GM19240 (cell line): ENCODE results near the gene TPM4.
"Not testable (repeated sequence)": the region's sequence is repeated elsewhere in the genome, so short reads cannot be mapped to it uniquely, and the experiment has no call there.

Source experiments
- DNase-seq: peaks from one replicate; pipeline ENCODE4 v3.0.0; 2011; ENCODE audit warnings: low spot score; ENCODE audit not compliant: insufficient read length

TPM4 gene

DNA sequence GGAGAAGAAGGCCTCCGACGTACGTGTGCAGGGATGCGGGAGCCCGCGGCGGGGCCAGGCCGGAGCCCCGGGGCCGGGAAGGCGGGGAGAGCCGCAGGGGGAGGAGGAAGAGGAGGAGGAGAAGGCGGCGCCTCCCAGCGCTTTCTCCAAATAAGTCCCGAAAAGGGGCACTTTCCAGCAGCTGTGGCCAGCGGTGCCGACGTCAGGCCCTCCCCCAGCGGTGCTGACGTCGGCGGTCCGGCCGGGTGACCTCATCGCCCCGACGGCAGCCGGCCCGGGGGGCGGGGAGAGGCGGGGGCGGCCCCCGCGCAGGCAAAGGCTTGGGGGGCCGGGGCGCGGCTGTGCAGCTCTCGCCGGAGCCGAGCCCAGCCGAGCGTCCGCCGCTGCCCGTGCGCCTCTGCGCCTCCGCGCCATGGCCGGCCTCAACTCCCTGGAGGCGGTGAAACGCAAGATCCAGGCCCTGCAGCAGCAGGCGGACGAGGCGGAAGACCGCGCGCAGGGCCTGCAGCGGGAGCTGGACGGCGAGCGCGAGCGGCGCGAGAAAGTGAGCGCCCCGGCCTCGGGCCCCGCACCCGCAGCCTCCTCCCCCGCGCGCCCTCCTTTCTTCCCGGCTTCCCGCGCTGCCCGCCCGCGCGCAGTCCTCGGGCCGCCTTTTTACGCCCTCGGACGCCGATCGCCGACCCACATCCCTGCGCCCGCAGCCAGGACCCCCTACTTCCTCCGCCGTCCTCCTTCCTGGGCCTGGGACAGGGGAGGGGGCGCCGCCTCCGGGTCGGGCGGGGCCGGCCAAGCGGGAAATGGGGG lies at the start of gene TPM4:
Gene TPM4, plus strand, starts transcription at position 342 of the 804 bp plus-strand sequence. Its CDS starts 71 bp downstream, at position 413.
- peak; percentile 62 for DNase-seq

DNA sequence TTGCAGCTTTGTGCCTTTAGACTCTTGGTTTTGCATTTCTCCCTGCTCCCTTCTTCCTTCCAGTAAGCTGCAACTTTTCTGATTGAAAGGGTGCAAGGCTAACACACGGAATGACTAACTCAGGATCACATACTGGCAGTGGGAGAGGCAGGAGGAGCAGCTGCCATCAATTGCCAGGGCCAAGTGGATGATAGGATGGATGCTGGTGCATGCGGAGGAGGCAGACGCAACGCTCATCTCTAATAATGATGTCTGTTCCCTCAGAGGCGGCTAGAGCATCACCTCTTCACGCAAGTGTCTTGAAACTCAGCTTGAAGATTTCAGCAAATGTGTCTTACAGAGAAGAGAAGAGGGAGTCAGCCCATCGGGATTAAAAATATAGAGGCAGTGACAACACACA lies 49.5 kb upstream of the TPM4 start:
- DNase-seq, result no peak

DNA sequence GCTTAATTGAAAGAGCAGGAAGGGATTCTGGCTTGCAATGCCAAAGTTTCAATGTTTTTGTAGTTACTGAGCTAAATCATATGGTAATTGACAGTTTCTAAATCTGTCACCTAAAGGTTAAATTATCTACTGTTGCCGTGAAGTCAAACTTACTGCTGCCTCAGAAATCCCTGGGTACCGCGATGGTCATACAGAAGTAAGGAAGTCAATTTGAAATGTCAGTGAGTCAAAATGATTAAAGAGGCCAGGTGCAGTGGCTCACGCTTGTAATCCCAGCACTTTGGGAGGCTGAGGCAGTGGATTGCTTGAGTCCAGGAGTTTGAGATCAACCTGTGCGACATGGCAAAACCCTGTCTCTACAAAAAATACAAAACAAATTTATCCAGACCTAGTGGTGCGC lies 48.8 kb upstream of the TPM4 start:
- DNase-seq, result no peak

DNA sequence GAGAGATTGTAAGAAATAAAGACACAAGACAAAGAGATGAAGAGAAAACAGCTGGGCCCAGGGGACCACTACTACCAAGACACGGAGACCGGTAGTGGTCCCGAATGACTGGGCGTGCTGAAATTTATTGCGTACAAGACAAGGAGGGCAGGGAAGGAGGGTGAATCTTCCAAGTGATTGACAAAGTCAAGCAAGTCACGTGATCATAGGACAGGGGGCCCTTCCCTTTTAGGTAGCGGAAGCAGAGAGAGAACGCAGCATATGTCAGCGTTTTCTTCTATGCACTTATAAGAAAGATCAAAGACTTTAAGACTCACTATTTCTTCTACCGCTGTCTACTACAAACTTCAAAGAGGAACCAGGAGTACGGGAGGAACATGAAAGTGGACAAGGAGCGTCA lies 46.1 kb upstream of the TPM4 start:
- DNase-seq, result not testable (repeated sequence)

DNA sequence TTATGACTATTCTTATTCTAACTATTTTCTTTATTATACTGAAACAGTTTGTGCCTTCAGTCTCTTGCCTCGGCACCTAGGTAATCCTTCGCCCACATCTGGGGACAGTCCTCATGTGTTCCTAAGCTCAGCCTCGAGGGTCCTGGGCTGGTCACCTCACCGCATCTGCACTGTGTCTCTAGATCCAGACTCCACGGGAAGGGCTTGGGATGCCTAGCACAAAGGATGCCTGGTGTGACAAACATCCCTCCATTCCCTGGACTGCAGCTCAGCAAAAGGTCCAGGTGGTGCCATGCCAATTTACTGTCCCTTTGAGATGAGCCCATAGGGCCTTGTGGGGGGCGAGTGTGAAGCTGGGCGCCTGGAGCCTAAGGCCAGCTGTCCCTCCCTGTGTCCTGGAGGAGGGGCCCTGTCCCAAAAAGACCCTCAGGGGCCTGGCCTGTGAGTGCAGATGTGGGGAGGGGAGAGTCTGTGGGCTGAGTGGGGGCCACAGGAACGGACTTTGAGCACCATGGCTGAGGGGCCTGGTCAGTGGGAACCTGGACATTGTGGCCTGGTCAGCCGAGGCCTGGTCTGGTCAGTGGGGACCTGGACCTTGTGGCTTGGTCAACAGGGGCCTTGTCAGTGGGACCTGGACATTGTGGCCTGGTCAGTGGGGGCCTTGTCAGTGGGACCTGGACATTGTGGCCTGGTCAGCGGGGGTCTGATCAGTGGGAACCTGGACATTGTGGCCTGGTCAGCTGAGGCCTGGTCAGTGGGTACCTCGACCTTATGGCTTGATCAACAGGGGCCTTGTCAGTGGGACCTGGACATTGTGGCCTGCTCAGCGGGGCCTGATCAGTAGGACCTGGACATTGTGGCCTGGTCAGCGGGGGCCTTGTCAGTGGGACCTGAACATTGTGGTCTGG lies 45.1 kb upstream of the TPM4 start:
- DNase-seq, result no peak

DNA sequence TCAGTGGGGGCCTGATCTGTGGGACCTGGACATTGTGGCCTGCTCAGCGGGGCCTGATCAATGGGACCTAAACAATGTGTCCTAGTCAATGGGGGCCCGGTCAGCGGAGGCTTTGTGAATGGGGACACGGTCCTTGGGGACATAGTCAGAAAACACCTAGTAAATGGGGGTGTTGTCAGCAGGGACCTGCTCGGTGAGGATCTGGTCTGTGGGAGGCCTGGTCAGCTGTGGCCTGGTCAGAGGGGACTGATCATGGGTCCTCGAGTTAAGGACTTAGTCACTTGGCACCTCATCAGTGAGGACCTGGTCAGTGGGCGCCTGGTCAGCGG lies 44.5 kb upstream of the TPM4 start:
- DNase-seq, result no peak

DNA sequence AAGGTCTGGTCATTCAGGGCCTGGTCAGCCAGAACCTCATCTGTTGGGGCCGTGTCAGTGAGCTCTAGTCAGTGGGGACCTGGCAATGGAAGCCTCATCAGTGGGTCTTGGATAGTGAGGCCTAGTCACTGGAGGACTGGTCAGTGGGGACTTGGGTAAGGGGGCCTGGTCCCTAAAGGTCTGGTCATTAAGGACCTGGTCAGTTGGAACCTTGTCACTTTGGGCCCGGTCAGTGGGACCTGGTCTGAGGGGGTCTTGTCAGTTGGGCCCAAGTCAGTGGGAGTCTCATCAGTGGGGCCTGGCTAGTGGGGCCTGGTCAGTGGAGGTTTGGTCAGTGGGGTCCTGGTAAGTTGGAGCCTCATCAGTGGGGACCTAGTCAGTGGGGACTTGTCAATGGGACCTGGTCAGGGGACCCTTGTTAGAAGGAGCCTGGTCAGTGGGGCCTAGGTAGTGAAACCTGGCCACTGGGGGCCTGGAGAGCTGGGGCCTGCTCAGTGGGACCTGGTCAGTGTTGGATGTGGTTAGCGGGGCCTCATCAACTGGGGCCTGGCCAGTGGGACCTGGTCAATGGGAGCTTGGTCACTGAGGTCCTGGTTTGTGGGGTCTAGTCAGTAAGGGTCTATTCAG lies 43.7 kb upstream of the TPM4 start:
- no peak for DNase-seq

DNA sequence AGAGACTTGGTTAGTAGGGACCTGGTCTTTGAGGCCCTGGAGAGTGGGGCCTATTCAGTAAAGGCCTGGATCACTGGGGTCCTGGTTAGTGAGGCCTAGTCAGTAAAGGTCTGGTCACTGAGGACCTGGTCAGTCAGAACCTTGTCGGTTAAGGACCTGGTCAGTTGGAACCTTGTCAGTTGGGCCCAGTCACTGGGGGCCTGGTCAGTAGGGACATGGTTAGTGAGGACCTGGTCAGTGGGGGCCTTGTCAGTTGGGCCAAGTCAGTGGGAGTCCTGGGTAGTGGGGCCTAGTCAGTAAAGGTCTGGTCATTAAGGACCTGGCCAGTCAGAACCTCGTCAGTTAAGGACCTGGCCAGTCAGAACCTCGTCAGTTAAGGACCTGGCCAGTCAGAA lies 43.2 kb upstream of the TPM4 start:
- DNase-seq, result no peak

DNA sequence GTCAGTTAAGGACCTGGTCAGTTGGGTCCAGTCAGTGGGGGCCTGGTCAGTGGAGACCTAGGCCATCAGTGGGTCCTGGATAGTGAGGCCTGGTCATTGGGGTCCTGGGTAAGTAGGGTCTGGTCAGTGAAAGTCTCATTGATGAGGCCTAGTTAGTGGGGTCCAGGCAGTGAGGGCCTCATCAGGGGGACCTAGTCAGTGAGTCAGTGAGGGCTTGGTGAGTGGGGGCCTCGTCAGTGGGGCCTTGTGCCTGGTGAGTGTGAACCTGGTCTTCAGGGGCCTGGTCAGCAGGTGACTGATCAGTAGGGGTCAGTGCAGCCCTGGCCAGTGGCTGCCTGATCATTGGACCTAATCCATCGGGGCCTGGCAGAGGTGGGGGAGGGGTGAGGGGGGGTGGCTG lies 42.6 kb upstream of the TPM4 start:
- DNase-seq, result no peak

DNA sequence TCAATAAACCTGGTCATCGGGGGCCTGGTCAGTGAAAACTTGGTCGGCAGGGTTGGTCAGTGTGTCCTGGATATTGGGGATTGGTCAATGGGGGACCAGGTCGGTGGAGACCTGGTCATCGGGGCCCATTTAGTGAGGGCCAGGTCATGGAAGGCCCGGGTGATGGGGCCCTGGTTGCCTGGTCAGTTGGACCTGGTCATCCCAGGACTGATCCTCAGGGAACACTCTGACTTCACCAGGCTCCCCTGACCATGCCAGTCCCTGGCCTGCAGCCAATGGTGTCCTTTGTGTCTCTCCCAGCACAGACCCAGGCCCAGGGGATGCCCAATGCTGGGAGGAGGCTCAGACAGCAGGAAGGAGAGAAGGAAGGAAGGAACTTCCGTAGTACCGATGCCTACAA lies 42.1 kb upstream of the TPM4 start:
- no peak for DNase-seq

DNA sequence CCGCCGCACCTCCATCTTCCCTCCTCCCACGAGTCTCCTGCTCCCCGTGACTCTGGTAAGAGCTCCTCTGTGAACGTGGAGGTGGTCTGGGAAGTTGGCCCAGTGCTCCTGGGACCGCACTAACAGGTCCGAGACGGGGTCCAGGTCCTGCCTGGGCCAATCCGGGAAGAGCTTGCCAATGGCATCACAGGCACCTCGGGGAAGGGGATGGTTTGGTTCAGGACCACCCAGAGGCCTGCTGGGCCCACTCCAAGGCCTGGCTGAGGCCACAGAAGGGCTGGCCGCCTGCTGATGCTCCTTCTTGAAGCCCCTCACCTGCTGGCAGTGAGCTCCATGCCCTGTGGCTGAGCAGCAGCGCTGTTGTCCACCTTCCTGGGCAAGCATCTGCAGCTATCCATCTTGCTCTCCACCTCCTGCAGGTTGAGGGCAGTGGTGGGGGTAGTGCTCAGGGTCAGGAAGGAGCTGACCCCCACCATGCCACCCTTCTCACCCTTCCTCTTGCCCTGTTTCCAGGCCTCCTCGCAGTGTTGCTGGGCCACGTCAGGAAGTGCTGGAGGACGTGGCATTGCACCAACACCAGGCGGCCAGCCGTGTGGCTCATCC lies 41.2 kb upstream of the TPM4 start:
- no peak for DNase-seq

DNA sequence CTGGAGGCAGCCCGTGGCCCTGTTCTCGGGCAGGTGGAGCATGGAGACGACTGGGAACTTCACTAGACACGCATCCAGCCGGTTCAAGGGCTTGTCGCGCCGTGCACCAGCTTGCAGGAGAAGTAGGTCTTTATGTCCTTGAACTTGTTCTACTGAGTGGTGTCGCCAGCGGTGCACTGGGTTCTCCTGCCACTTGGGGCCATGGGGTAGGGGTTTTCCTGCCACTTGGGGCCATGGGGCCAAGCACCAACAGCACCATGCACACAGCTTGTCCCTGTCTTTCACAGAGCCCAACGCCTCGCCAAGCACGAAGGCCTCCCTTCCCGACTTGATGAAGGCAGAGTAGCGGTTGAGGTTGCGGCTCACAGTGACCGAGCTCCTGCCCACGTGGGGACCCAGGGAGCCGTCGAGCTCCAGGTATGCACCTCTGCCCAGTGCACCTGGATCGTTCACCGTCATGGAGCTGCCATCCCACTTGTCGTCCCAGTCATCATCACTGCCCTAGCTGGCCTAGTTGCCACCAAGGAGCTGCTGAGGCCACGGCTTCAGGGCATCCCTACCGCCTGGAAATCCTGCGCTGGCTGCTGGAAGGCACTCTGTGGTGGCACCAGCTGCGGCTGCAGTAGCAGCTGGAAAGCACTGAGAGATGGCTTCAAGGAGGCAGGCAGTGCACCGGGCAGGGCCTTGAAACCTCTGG lies 40.5 kb upstream of the TPM4 start:
- DNase-seq, result no peak

DNA sequence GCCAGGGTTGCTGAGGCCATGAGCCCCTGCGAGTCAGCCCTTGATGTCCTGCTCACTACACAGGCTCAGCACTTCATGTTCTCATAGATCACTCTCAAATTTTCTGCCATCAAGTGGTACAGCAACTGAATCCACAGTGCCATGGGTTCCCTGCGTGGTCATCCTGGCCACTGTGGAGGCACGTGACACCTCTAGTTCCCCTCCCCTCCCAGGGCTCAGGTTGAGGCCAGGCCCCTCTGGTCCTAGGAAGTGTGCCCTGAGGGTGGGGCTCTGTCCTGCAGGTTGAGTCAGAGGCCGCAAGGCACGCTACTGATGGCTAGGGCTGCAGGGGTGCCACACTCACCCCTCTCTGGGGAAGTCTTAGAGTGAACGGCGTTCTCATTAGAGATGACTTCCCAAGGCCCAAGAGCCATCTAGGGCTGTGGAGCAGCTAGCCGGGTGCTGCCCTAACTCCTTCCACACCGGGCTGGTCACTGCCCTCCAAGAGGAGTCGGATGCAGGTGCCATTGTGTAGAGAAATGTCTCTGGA lies 39.8 kb upstream of the TPM4 start:
- DNase-seq, result no peak

DNA sequence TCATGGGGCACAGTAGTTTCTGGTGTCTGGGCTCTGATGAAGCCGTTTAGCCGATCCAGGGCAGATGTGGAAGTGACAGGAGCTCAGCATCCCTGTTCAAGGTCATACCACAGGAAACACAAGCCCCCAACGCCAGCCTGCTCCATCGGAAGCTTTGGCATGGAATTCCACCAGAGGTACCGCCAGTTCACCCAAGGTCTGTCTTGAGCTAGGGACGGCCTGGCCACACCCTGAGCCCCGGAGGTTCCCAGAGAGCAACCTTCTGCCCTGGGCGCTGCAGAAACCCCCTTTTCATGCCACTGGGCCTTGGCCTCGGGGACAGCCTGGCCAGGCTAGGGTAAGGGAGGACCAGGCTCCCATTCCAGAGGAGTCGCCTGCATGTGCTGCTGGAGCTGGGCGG lies 39.4 kb upstream of the TPM4 start:
- no peak for DNase-seq

DNA sequence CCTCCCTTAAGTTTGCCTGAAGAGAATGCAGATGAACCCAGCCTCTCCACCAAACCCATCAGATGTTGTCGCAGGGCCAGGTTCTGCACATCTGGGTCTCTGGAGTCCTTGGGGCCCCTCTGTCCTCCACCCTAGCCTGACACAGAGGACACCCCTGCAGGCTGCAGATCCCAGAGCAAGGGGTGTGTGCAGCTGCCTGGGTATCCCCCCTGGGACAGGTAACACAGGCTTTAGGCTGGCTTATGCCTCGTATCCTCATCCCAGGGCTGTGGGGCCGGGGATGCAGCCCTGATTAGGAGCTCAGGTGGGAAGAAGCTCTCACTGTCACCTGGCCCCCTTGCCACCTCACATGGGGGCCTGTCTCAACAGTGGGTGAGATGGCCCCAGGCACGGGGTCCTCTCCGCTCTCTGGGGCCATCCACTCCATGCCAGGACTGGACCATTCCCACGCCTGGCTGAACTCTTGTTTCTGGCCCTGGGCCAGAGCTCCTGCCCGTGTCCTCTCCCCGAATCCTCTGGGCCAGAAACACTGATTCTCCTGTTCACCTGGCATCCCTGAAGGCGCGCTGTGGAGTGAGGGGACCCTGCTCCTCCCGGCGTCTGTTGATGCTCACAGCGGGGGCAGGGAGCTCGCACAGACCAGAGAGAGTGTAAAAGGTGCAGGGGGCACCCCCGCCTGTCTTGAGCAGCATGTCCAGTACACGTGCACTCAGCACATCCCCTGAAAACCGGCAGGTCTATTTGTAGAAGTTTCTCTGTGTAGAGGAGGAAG lies 38.7 kb upstream of the TPM4 start:
- DNase-seq, result no peak

DNA sequence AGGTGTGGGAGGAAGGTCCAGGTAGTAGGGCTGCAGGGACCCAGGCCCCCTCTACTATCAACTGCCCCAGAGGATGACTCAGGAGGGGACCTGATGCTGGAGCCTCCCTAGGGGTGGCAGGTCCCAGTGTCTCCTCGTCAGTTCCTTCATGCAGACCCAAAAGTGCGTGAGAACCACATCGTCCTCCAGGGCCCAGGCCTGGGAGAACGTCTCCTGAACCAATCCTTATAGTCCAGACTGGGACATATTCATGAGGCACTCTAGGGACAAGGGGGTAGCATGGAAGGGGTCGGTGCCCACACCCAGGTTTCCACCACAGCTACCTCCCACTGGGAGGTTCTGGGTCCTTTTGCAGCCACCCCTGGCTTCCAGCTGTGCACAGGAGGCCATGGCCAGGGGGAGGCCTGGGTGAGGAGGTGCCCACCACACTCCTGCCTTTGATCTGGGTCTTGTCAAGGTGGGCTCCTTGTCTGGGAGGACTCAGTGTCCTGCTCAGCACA lies 38.0 kb upstream of the TPM4 start:
- DNase-seq, result no peak

DNA sequence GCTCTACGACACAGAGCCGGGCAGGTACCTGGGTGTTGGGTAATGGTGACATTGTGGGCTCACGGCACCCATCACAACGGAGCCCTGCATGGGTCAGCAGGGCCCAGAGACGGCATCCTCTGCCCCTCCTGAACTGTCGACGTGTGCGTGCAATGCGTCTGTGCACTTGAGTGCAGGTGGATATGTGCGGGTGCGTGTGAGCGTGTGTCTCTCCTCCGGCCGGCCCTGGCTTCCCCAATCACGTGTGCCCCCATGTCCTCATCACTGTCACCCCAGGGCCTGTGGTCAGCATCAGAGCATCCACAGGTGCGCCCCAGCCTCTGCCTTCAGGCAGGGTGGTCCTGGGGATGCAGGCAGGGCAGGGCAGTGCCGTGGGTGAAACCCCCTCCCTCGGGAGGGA lies 37.2 kb upstream of the TPM4 start:
- no peak for DNase-seq

DNA sequence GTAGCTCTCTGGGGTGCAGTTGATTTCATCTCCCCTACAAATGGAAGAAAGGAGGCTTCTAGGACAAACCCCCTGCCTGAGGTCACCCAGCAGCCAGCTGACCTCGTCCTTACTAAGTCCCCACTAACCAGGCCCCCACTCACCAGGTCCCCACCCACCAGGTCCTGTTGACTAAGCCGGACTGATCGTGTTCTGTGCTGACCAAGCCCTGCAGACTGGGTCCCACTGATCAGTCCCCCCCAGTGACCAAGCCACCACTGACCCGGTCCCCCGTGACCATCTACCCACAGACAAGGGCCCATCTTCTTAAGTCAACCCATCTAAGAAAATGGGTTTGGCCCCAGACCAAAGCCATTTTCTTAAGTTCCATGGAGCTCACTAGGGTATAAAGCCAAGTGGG lies 36.8 kb upstream of the TPM4 start:
- no peak for DNase-seq

DNA sequence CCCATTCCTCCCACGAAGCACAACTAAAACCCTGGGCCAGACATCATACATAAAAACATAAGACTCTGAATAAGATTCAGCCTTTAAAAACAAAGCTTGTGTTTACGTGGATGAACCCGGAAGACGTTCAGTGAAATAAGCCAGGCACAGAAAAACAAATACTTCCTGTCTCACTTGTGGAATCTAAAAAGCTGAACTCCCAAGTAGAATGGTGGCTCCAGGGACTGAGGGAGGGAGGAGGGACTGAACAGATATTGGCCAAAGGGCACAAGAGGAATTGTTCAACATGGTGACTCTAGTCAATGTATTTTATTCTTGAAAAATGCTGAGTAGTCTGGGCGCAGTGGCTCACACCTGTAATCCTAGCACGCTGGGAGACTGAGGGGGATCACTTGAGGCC lies 35.7 kb upstream of the TPM4 start:
- no peak for DNase-seq
